H1 (cell line): Measurements from ENCODE around the gene TARBP2. TPM values are rescaled to one million over a fixed set of nuclear protein-coding genes. Genes with fewer than 3 reads are reported as not detected.

ENCODE experiments used
- CTCF ChIA-PET: fragments of 300-600 bp; sonication (Branson Sonifier 250); formaldehyde crosslinking; loops from one replicate; lab custom pipeline; 2021; ENCODE audit not compliant: partially characterized antibody; lab: Charles Lee
- POLR2A ChIA-PET: fragments of 300-600 bp; sonication (Branson Sonifier 250); formaldehyde crosslinking; loops from one replicate; lab custom pipeline; 2021; ENCODE audit warnings: inconsistent platforms; ENCODE audit not compliant: partially characterized antibody; lab: Charles Lee
- DNase-seq, 2 experiments: peaks; one replicate each; pipeline versions ENCODE4 v3.0.0 to v3.0.0-alpha.2; 2010 to 2022; ENCODE audit warnings: low spot score in 2 of 2, low read depth in 1 of 2, mixed read lengths in 1 of 2
- FAIRE-seq: peaks from 2 replicates; lab custom pipeline; 2011; peaks lifted over from hg19 to GRCh38; lab: Jason Lieb, UNC
- H2AFZ ChIP-seq: 2 replicates; pipeline ENCODE4 v1.8.1; 2012; ENCODE audit warnings: low read length, inconsistent platforms
- H2AK5ac ChIP-seq: 2 replicates; pipeline ENCODE4 v1.6.1; 2013; ENCODE audit warnings: low read depth, low read length
- H2BK120ac ChIP-seq: replicated peaks from 2 replicates; pipeline ENCODE3; 2013; ENCODE audit warnings: low read depth, low read length, inconsistent platforms
- H2BK12ac ChIP-seq: 2 replicates; pipeline ENCODE4 v1.6.1; 2013; ENCODE audit warnings: low read depth, low read length
- H2BK15ac ChIP-seq: 2 replicates; pipeline ENCODE4 v1.6.1; 2013; ENCODE audit warnings: low read length
- H2BK20ac ChIP-seq: 2 replicates; pipeline ENCODE4 v1.6.1; 2013; ENCODE audit warnings: low read length
- H2BK5ac ChIP-seq: 2 replicates; pipeline ENCODE4 v1.6.1; 2013; ENCODE audit warnings: low read depth, low read length
- H3K14ac ChIP-seq: 2 replicates; pipeline ENCODE4 v1.6.1; 2013; ENCODE audit warnings: inconsistent platforms; ENCODE audit not compliant: insufficient read length
- H3K18ac ChIP-seq: 2 replicates; pipeline ENCODE4 v1.6.1; 2013; ENCODE audit warnings: low read length; ENCODE audit errors: extremely low read depth
- H3K23ac ChIP-seq: 2 replicates; pipeline ENCODE4 v1.6.1; 2013; ENCODE audit warnings: inconsistent platforms; ENCODE audit not compliant: insufficient read length
- H3K23me2 ChIP-seq: 2 replicates; pipeline ENCODE4 v1.6.1; 2013; ENCODE audit warnings: low read depth, low read length
- H3K27ac ChIP-seq: 2 replicates; pipeline ENCODE4 v1.6.1; 2011; ENCODE audit warnings: low read depth, low read length, inconsistent platforms
- H3K27me3 ChIP-seq, 4 experiments: replicated peaks in 1 of 4; 1 replicate in 1 of 4; 2 replicates in 3 of 4; pipeline versions ENCODE4 v1.6.1 to v1.8.1; 2011 to 2013; ENCODE audit warnings: low read length in 3 of 4, mild to moderate bottlenecking in 3 of 4, inconsistent platforms in 2 of 4, mixed read lengths in 2 of 4, moderate library complexity in 1 of 4; ENCODE audit not compliant: control insufficient read depth in 3 of 4, insufficient read depth in 3 of 4; ENCODE audit errors: extremely low read depth in 1 of 4
- H3K36me3 ChIP-seq, 4 experiments: 2 replicates each; pipeline versions ENCODE4 v1.6.1 to v1.8.1; 2011 to 2013; ENCODE audit warnings: mild to moderate bottlenecking in 4 of 4, low read length in 3 of 4, moderate library complexity in 2 of 4, control low read depth in 1 of 4, inconsistent platforms in 1 of 4; ENCODE audit not compliant: insufficient read depth in 4 of 4, control insufficient read depth in 2 of 4
- H3K4ac ChIP-seq: replicated peaks from 2 replicates; pipeline ENCODE3; 2013; ENCODE audit warnings: low read length, low read depth, mixed read lengths, inconsistent platforms; ENCODE audit not compliant: insufficient read length
- H3K4me1 ChIP-seq, 4 experiments: replicated peaks in 1 of 4; 1 replicate in 1 of 4; 2 replicates in 3 of 4; pipeline versions ENCODE4 v1.6.1 to v1.8.1; 2011 to 2013; ENCODE audit warnings: low read length in 3 of 4, inconsistent platforms in 2 of 4, mixed read lengths in 1 of 4; ENCODE audit not compliant: insufficient read depth in 4 of 4, control insufficient read depth in 3 of 4
- H3K4me2 ChIP-seq, 2 experiments: 2 replicates each; pipeline versions ENCODE4 v1.6.1 to v1.8.1; 2011 to 2013; ENCODE audit warnings: low read depth in 2 of 2, low read length in 2 of 2, control low read depth in 1 of 2, inconsistent platforms in 1 of 2, mild to moderate bottlenecking in 1 of 2; ENCODE audit not compliant: insufficient read depth in 1 of 2
- H3K4me3 ChIP-seq, 4 experiments: fragments of 200-600, 300-600 bp in 1 of 4; sonication (generic), shearing (Covaris generic), sonication (Bioruptor Twin) in 1 of 4; 2 replicates each; pipeline versions ENCODE4 v1.5.1 to v1.8.1; 2011 to 2016; ENCODE audit warnings: low read length in 4 of 4, low read depth in 3 of 4, control low read depth in 2 of 4, inconsistent platforms in 2 of 4, mild to moderate bottlenecking in 2 of 4, mixed read lengths in 1 of 4, moderate library complexity in 1 of 4; ENCODE audit not compliant: insufficient read depth in 2 of 4; ENCODE audit errors: extremely low read depth in 1 of 4
- H3K56ac ChIP-seq: replicated peaks from 2 replicates; pipeline ENCODE3; 2013; ENCODE audit warnings: low read depth, mild to moderate bottlenecking, mixed read lengths, low read length, inconsistent platforms; ENCODE audit not compliant: insufficient read length
- H3K79me1 ChIP-seq: 2 replicates; pipeline ENCODE4 v1.6.1; 2013; ENCODE audit warnings: low read depth, low read length, control low read depth
- H3K79me2 ChIP-seq, 2 experiments: 2 replicates each; pipeline versions ENCODE4 v1.6.1 to v1.8.1; 2012 to 2013; ENCODE audit warnings: low read length in 2 of 2, mild to moderate bottlenecking in 2 of 2, inconsistent platforms in 1 of 2; ENCODE audit not compliant: insufficient read depth in 2 of 2, control insufficient read depth in 1 of 2
- H3K9ac ChIP-seq, 4 experiments: replicated peaks in 1 of 4; 1 replicate in 1 of 4; 2 replicates in 3 of 4; pipeline versions ENCODE4 v1.6.1 to v1.8.1; 2011 to 2013; ENCODE audit warnings: low read depth in 3 of 4, low read length in 3 of 4, control low read depth in 2 of 4, mild to moderate bottlenecking in 2 of 4, moderate library complexity in 2 of 4, inconsistent platforms in 1 of 4; ENCODE audit errors: extremely low read depth in 1 of 4
- H3K9me3 ChIP-seq, 2 experiments: 2 replicates each; pipeline versions ENCODE4 v1.6.1 to v1.8.1; 2012 to 2013; ENCODE audit warnings: mild to moderate bottlenecking in 2 of 2, moderate library complexity in 2 of 2, control low read depth in 1 of 2, inconsistent platforms in 1 of 2, low read depth in 1 of 2, low read length in 1 of 2, mixed read lengths in 1 of 2; ENCODE audit not compliant: insufficient read depth in 2 of 2
- H4K20me1 ChIP-seq, 2 experiments: replicated peaks in 1 of 2; 2 replicates each; pipeline versions ENCODE3 to v1.8.1; 2011 to 2013; ENCODE audit warnings: inconsistent platforms in 2 of 2, low read length in 2 of 2, mild to moderate bottlenecking in 1 of 2; ENCODE audit not compliant: insufficient read depth in 2 of 2, control insufficient read depth in 1 of 2
- H4K5ac ChIP-seq: 2 replicates; pipeline ENCODE4 v1.6.1; 2013; ENCODE audit warnings: low read length, low read depth, mixed read lengths, inconsistent platforms; ENCODE audit not compliant: insufficient read length
- H4K8ac ChIP-seq: 2 replicates; pipeline ENCODE4 v1.8.0; 2013; ENCODE audit warnings: mild to moderate bottlenecking, moderate library complexity, low read length, inconsistent platforms; ENCODE audit not compliant: insufficient read depth; ENCODE audit errors: extremely low read depth
- H4K91ac ChIP-seq: replicated peaks from 2 replicates; pipeline ENCODE3; 2013; ENCODE audit warnings: low read length, mixed read lengths, inconsistent platforms; ENCODE audit not compliant: insufficient read length
- BACH1 ChIP-seq: IDR thresholded peaks from 2 replicates; pipeline ENCODE4 v1.6.1; 2012; ENCODE audit warnings: low read length, improper control_type of control experiment
- BCL11A ChIP-seq, 2 experiments: IDR thresholded peaks; one replicate each; pipeline ENCODE4 v1.6.1; 2011; ENCODE audit warnings: low read depth in 2 of 2, low read length in 2 of 2, mild to moderate bottlenecking in 2 of 2
- CEBPB ChIP-seq: IDR thresholded peaks from 2 replicates; pipeline ENCODE4 v1.6.1; 2012; ENCODE audit warnings: low read depth, low read length
- CREB1 ChIP-seq: IDR thresholded peaks from 2 replicates; pipeline ENCODE4 v1.6.1; 2012; ENCODE audit warnings: inconsistent platforms
- EP300 ChIP-seq, 2 experiments: IDR thresholded peaks; 1 replicate in 1 of 2; 2 replicates in 1 of 2; pipeline ENCODE4 v1.6.1; 2011 to 2012; ENCODE audit warnings: low read depth in 2 of 2, low read length in 2 of 2, mild to moderate bottlenecking in 2 of 2, borderline replicate concordance in 1 of 2, inconsistent platforms in 1 of 2, moderate library complexity in 1 of 2
- FOSL1 ChIP-seq: IDR thresholded peaks from 2 replicates; pipeline ENCODE4 v1.6.1; 2011; ENCODE audit warnings: mild to moderate bottlenecking, low read depth, low read length, moderate library complexity; ENCODE audit not compliant: insufficient read depth
- HDAC2 ChIP-seq, 2 experiments: fragments of 300-600 bp in 1 of 2; sonication (generic) in 1 of 2; IDR thresholded peaks; 2 replicates each; pipeline ENCODE4 v1.6.1; 2011 to 2012; ENCODE audit warnings: low read depth in 2 of 2, low read length in 2 of 2, mild to moderate bottlenecking in 2 of 2, moderate library complexity in 2 of 2, borderline replicate concordance in 1 of 2, inconsistent platforms in 1 of 2
- POLR2AphosphoS5 ChIP-seq: IDR thresholded peaks from 2 replicates; pipeline ENCODE4 v1.6.1; 2011; ENCODE audit warnings: low read depth, low read length
- POU5F1 ChIP-seq: IDR thresholded peaks from 2 replicates; pipeline ENCODE4 v1.6.1; 2011; ENCODE audit warnings: low read depth, mild to moderate bottlenecking, low read length, moderate library complexity
- SP4 ChIP-seq: IDR thresholded peaks from 2 replicates; pipeline ENCODE4 v1.6.1; 2012; ENCODE audit warnings: low read length, inconsistent platforms
- TAF1 ChIP-seq: IDR thresholded peaks from 2 replicates; pipeline ENCODE4 v1.6.1; 2011; ENCODE audit warnings: mild to moderate bottlenecking, low read depth, low read length
- TEAD4 ChIP-seq: IDR thresholded peaks from 2 replicates; pipeline ENCODE4 v1.6.1; 2012; ENCODE audit warnings: low read depth, low read length, inconsistent platforms, mixed read lengths
- YY1 ChIP-seq: IDR thresholded peaks from 2 replicates; pipeline ENCODE4 v1.6.1; 2011; ENCODE audit warnings: low read depth, mild to moderate bottlenecking, low read length
- ZNF274 ChIP-seq: IDR thresholded peaks from 2 replicates; pipeline ENCODE4 v1.7.0; 2012; ENCODE audit warnings: low read length, borderline replicate concordance; ENCODE audit errors: extremely low read depth
- WGBS, 2 experiments: shearing (Covaris generic) in 1 of 2; methylation state at CpG; one replicate each; pipeline versions ENCODE4 v1.1.6 to v1.1.7; 2013 to 2015; ENCODE audit warnings: low lambda C conversion rate in 2 of 2, mixed read lengths in 2 of 2, inconsistent platforms in 1 of 2, low coverage in 1 of 2, missing lambda C conversion rate in 1 of 2; ENCODE audit not compliant: insufficient replicate concordance in 2 of 2, insufficient coverage in 1 of 2, insufficient read length in 1 of 2; ENCODE audit errors: extremely low coverage in 1 of 2, missing lambda C conversion rate in 1 of 2; 5-methylcytosine and 5-hydroxymethylcytosine counted together
- polyA plus RNA-seq, 7 experiments: library from polyadenylated mRNA; depleted of rRNA in 3 of 7; stranded (reverse) in 5 of 7; unstranded in 2 of 7; fragments of >200 nt in 5 of 7; fragments of 200-250 nt in 2 of 7; gene quantifications; 1 replicate in 5 of 7; 2 replicates in 1 of 7; 4 replicates in 1 of 7; pipeline versions ENCODE4 v1.2.1 to v1.2.3, GENCODE V29; 2011 to 2013; ENCODE audit warnings: missing spikeins in 2 of 7, mixed read lengths in 2 of 7
- total RNA-seq: library from RNA; stranded (reverse); fragmentation: NEBNext Ultra II Directional; extraction: Animal tissue kit (Norgen Biotek cat#: 25700); gene quantifications from 2 replicates; pipeline ENCODE4 v1.2.1, GENCODE V29; 2021
- TF ChIP-seq, protein P1 (sequence below): IDR thresholded peaks from 2 replicates; pipeline ENCODE4 v1.6.1; 2011; ENCODE audit warnings: low read length, improper control_type of control experiment

TARBP2 gene
- total and polyA plus RNA-seq, 2 of the 8 experiments (the other 6 are each of a cell fraction or from before 2014, with no cell fraction given) = 69.9 to 122 TPM

DNA sequence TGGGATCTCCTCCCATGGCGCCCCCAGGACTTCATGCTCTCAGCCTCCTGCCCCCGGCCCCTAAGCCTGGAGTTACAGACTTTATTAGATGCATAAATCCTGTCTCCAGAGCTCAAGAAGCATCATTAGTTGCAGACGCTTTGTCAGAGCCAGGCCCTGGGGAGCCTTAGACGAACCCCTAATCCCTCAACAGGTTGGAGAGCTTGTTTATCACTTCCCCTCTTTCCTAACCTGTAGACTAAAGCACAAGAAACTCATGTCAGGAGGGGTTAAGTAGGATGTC is 6.5 kb downstream of the TARBP2 start:
- Histone ChIP-seq H3K4me3 (no peak overlapping the region; a peak in 1 of 8 replicates), H3K79me1 (no peaks in the 10 kb centered on the region), H3K4me1 (no peaks in the 10 kb centered on the region), H3K36me3 (peaks cover 9 to 23% (median 14%) of the 10 kb centered on the region in 4 experiments; a peak in 7 of 8 replicates), H2BK5ac (no peak overlapping the region), H2AFZ (no peak overlapping the region), H2BK15ac (no peak overlapping the region), H3K79me2 (0 out of 4 replicates have a peak, but pooled peaks cover 0 to 3% of the 10 kb centered on the region in 2 experiments), H3K18ac (no peak overlapping the region), H2AK5ac (no peak overlapping the region), H4K20me1 (peaks cover 0 to 4% of the 10 kb centered on the region in 2 experiments), H3K23me2 (no peaks in the 10 kb centered on the region), H2BK20ac (no peak overlapping the region), H4K91ac (no peak overlapping the region), H3K4me2 (no peak overlapping the region), H3K9ac (no peak overlapping the region), H2BK120ac (no peak overlapping the region), H3K9me3 (no peaks in the 10 kb centered on the region), H3K23ac (no peak overlapping the region), H3K27me3 (no peaks in the 10 kb centered on the region), H3K14ac (no peak overlapping the region), H2BK12ac (no peak overlapping the region), H3K56ac (no peak overlapping the region), H4K8ac (no peak overlapping the region), H4K5ac (no peak overlapping the region), H3K27ac (no peak overlapping the region), H3K4ac (no peak overlapping the region)
- DNase-seq (no peak), FAIRE-seq (no peak)
- ChIA-PET CTCF (interaction anchor here (1.0 to 9.8 kb wide), 10 partner anchors 14 to 296 kb away, joined by 3 to 105 read pairs (median 9); partner anchors contain the start of gene AAAS), POLR2A (interaction anchor here (1.2 to 67.0 kb wide), 5 partner anchors 9 to 180 kb away, joined by 3 to 3397 read pairs (median 3); partner anchors contain the start of genes PCBP2 and PRR13)
- 87% methylated on average over 4 of the region's 4 CpGs; no CpG with 5 or more reads in 1 of the 2 experiments for WGBS, 2 experiments
- TF ChIP-seq CEBPB (no peak), BCL11A (IDR thresholded peaks at IDR 0.05; ENCODE audit: low read depth in 2 of 2, low read length in 2 of 2) (no peak), ZNF274 (no peak), CREB1 (no peak), HDAC2 (IDR thresholded peaks at IDR 0.05; ENCODE audit: borderline replicate concordance in 1 of 2, low read depth in 2 of 2, low read length in 2 of 2) (no peak), FOSL1 (no peak), POLR2AphosphoS5 (no peak), EP300 (IDR thresholded peaks at IDR 0.05; ENCODE audit: borderline replicate concordance in 1 of 2, low read depth in 2 of 2, low read length in 2 of 2) (no peak), TAF1 (no peak), SP4 (no peak), BACH1 (no peak), POU5F1 (no peak), YY1 (no peak), TEAD4 (no peak)
- TF ChIP-seq, protein P1, sequence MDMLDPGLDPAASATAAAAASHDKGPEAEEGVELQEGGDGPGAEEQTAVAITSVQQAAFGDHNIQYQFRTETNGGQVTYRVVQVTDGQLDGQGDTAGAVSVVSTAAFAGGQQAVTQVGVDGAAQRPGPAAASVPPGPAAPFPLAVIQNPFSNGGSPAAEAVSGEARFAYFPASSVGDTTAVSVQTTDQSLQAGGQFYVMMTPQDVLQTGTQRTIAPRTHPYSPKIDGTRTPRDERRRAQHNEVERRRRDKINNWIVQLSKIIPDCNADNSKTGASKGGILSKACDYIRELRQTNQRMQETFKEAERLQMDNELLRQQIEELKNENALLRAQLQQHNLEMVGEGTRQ = no peak
